B cell (primary cell): ENCODE data around the gene RGL3. TPM values are rescaled to one million over a fixed set of nuclear protein-coding genes. Genes with fewer than 3 reads are reported as not detected.

ENCODE experiments used
- ATAC-seq: fragments of 200-7000 bp; cut with Tn5 transposase; one replicate; pipeline ENCODE4 v1.10.0; 2021; ENCODE audit warnings: low read depth, mild to moderate bottlenecking, moderate number of reproducible peaks, moderate library complexity
- CTCF ChIA-PET: fragments of 350-600 bp; sonication (Branson Sonifier 250); formaldehyde crosslinking; loops from one replicate; lab custom pipeline; 2021; ENCODE audit warnings: antibody characterized with exemption, inconsistent platforms; lab: Charles Lee
- POLR2A ChIA-PET: fragments of 350-600 bp; sonication (Branson Sonifier 250); formaldehyde crosslinking; loops from one replicate; lab custom pipeline; 2021; ENCODE audit warnings: antibody characterized with exemption; lab: Charles Lee
- DNase-seq: peaks from one replicate; pipeline ENCODE4 v3.0.0; 2013
- H2AFZ ChIP-seq: 2 replicates; pipeline ENCODE4 v1.6.1; 2012; ENCODE audit warnings: mild to moderate bottlenecking, low read depth, low read length; ENCODE audit not compliant: insufficient read depth, poor library complexity, severe bottlenecking
- H3K27ac ChIP-seq, 2 donors: 1 replicate in 1 of 2; 2 replicates in 1 of 2; pipeline ENCODE4 v1.5.1; 2012 to 2013; ENCODE audit warnings: low read length in 2 of 2, mild to moderate bottlenecking in 2 of 2, moderate library complexity in 1 of 2
- H3K27me3 ChIP-seq, 4 experiments: fragments of 200-600 bp in 1 of 4; sonication (generic) in 1 of 4; replicated peaks in 1 of 4; 1 replicate in 2 of 4; 2 replicates in 2 of 4; pipeline versions ENCODE4 v1.6.1 to v1.7.0; 2013 to 2016; ENCODE audit warnings: low read length in 3 of 4, mild to moderate bottlenecking in 2 of 4, mixed read lengths in 1 of 4, moderate library complexity in 1 of 4; ENCODE audit not compliant: insufficient read depth in 4 of 4, control insufficient read depth in 3 of 4; ENCODE audit errors: control extremely low read depth in 1 of 4
- H3K36me3 ChIP-seq, 2 experiments: replicated peaks in 1 of 2; 1 replicate in 1 of 2; 2 replicates in 1 of 2; pipeline versions ENCODE4 v1.6.1 to v1.7.1; 2013; ENCODE audit warnings: low read length in 1 of 2; ENCODE audit not compliant: insufficient read depth in 2 of 2, control insufficient read depth in 1 of 2; ENCODE audit errors: control extremely low read depth in 1 of 2, extremely low read depth in 1 of 2
- H3K4me1 ChIP-seq, 2 donors: fragments of 200-600 bp in 1 of 2; sonication (generic) in 1 of 2; 1 replicate in 1 of 2; 2 replicates in 1 of 2; pipeline versions ENCODE4 v1.5.1 to v1.6.1; 2013 to 2017; ENCODE audit warnings: low read length in 2 of 2; ENCODE audit not compliant: control insufficient read depth in 2 of 2, insufficient read depth in 2 of 2
- H3K4me2 ChIP-seq: replicated peaks from 2 replicates; pipeline ENCODE3; 2012; ENCODE audit warnings: mild to moderate bottlenecking, low read depth, low read length; ENCODE audit not compliant: poor library complexity, severe bottlenecking
- H3K4me3 ChIP-seq, 5 experiments: fragments of 200-600 bp in 1 of 5; sonication (generic) in 1 of 5; 1 replicate in 3 of 5; 2 replicates in 2 of 5; pipeline versions ENCODE4 v1.5.1 to v1.7.0; 2011 to 2016; ENCODE audit warnings: low read length in 4 of 5, mild to moderate bottlenecking in 4 of 5, low read depth in 2 of 5, control low read depth in 1 of 5, moderate library complexity in 1 of 5; ENCODE audit not compliant: insufficient read depth in 1 of 5; ENCODE audit errors: control extremely low read depth in 1 of 5, extremely low read depth in 1 of 5
- H3K79me2 ChIP-seq: fragments of 200-600 bp; sonication (generic); one replicate; pipeline ENCODE4 v1.6.0; 2016; ENCODE audit warnings: low read length; ENCODE audit not compliant: control insufficient read depth, insufficient read depth
- H3K9ac ChIP-seq: fragments of 200-600 bp; sonication (generic); 2 replicates; pipeline ENCODE4 v1.6.1; 2017; ENCODE audit warnings: mild to moderate bottlenecking, low read length, moderate library complexity
- H3K9me3 ChIP-seq, 3 donors: one replicate each; pipeline versions ENCODE4 v1.6.1 to v1.7.1; 2013; ENCODE audit warnings: low read length in 2 of 3; ENCODE audit not compliant: control insufficient read depth in 2 of 3, insufficient read depth in 1 of 3; ENCODE audit errors: control extremely low read depth in 1 of 3
- H4K20me1 ChIP-seq: 2 replicates; pipeline ENCODE4 v1.6.0; 2012; ENCODE audit warnings: mild to moderate bottlenecking, low read length; ENCODE audit not compliant: insufficient read depth, control insufficient read depth, poor library complexity, severe bottlenecking
- H3K27ac Mint-ChIP-seq: one replicate; pipeline ENCODE4 v1.8.0; 2021; ENCODE audit warnings: mixed read lengths
- H3K27me3 Mint-ChIP-seq: one replicate; pipeline ENCODE4 v1.8.0; 2021; ENCODE audit warnings: mixed read lengths
- H3K4me1 Mint-ChIP-seq: one replicate; pipeline ENCODE4 v1.8.0; 2021; ENCODE audit warnings: mixed read lengths
- H3K4me3 Mint-ChIP-seq: one replicate; pipeline ENCODE4 v1.8.0; 2021; ENCODE audit warnings: mixed read lengths
- H3K9me3 Mint-ChIP-seq: one replicate; pipeline ENCODE4 v1.8.0; 2022; ENCODE audit warnings: mixed read lengths; ENCODE audit not compliant: insufficient read depth
- CTCF ChIP-seq: fragments of 200-600 bp; IDR thresholded peaks from one replicate; pipeline ENCODE4 v1.8.0; 2022; ENCODE audit warnings: antibody characterized with exemption, mild to moderate bottlenecking
- EZH2 ChIP-seq: IDR thresholded peaks from 2 replicates; pipeline ENCODE4 v1.6.1; 2012; ENCODE audit warnings: borderline replicate concordance, low read depth, mild to moderate bottlenecking, moderate library complexity, low read length; ENCODE audit not compliant: insufficient read depth, poor library complexity, severe bottlenecking
- WGBS: methylation state at CpG from one replicate; pipeline ENCODE4 v1.1.5; 2013; ENCODE audit warnings: missing lambda C conversion rate; ENCODE audit not compliant: insufficient coverage; 5-methylcytosine and 5-hydroxymethylcytosine counted together
- intact Hi-C: fragments of 100-400 bp; cut with micrococcal nuclease; formaldehyde crosslinking; loops from one replicate; pipeline ENCODE4 v1.10.0; 2022
- polyA plus RNA-seq: library from polyadenylated mRNA; depleted of rRNA; stranded (reverse); fragments of >200 nt; gene quantifications from 2 replicates; pipeline ENCODE4 v1.2.3, GENCODE V29; 2012
- total RNA-seq, 2 donors: library from RNA; stranded (reverse); fragments of 120-200 nt in 1 of 2; gene quantifications; 1 replicate in 1 of 2; 2 replicates in 1 of 2; pipeline versions ENCODE4 v1.2.3 to v1.2.4, GENCODE V29; 2013 to 2022

Gene RGL3
- total and polyA plus RNA-seq, 2 donors (not counting 1 experiment from before 2014, with no cell fraction given): 0.54 to 2.8 TPM

- no peaks in the 10 kb centered on the region for H3K27me3 ChIP-seq
- TF ChIP-seq EZH2 (no peak), CTCF (no peak)
- peaks cover 0 to 2% (median 0%) of the 10 kb centered on the region in 3 donors for H3K9me3 ChIP-seq
- H3K9ac ChIP-seq: no peak overlapping the region
- Mint-ChIP-seq H3K27me3 (no peaks in the 10 kb centered on the region), H3K9me3 (no peaks in the 10 kb centered on the region), H3K4me3 (peak overlapping the region; percentile 78), H3K27ac (peak overlapping the region; percentile 89), H3K4me1 (peaks cover 33% of the 10 kb centered on the region)
- H4K20me1 ChIP-seq: peaks cover 19% of the 10 kb centered on the region
- H3K4me2 ChIP-seq: peak overlapping the region; percentile 51
- CTCF ChIA-PET: interaction anchor here (1.0 kb wide), 1 partner anchor 57 kb away, joined by 5 read pairs; no protein-coding TSS in a partner anchor
- H3K27ac ChIP-seq: peak overlapping the region; percentile 87 to 88
- peaks cover 33% of the 10 kb centered on the region for H3K79me2 ChIP-seq
- WGBS: 2% methylated on average over 5 of the region's 9 CpGs
- H3K36me3 ChIP-seq: peaks cover 0 to 50% of the 10 kb centered on the region in 2 experiments
- POLR2A ChIA-PET: interaction anchor here (0.7 kb wide), 1 partner anchor 178 kb away, joined by 3 read pairs; no protein-coding TSS in a partner anchor
- DNase-seq (peak; percentile 90), ATAC-seq (peak; percentile 11)
- H3K4me3 ChIP-seq: no peak overlapping the region
- no peak overlapping the region for H2AFZ ChIP-seq
- H3K4me1 ChIP-seq: peaks cover 27 to 40% of the 10 kb centered on the region in 2 donors
- intact Hi-C loops: loop anchor here (5.0 kb wide), 1 partner anchor 144 kb away; no protein-coding TSS in a partner anchor
Measured at GRCh38 chr19:11437955-11438354, 18.8 kb upstream of the RGL3 start.

GRCh38 chr19:11435833-11436313 is 16.8 kb upstream of the RGL3 start:
- Mint-ChIP-seq H3K27me3 (no peaks in the 10 kb centered on the region), H3K4me1 (peaks cover 30% of the 10 kb centered on the region), H3K4me3 (peak overlapping the region; percentile 96), H3K9me3 (no peaks in the 10 kb centered on the region), H3K27ac (peak overlapping the region; percentile 88)
- peak overlapping the region; percentile 99 for H2AFZ ChIP-seq
- peak overlapping the region; percentile 97 for H3K4me2 ChIP-seq
- ATAC-seq (no peak), DNase-seq (no peak)
- peak overlapping the region; percentile 70 to 92 for H3K27ac ChIP-seq
- peaks cover 0 to 2% (median 0%) of the 10 kb centered on the region in 3 donors for H3K9me3 ChIP-seq
- H3K4me1 ChIP-seq: peaks cover 27 to 40% of the 10 kb centered on the region in 2 donors
- ChIA-PET CTCF (interaction anchor here (0.6 to 1.4 kb wide), 12 partner anchors 8 to 142 kb away, joined by 3 to 17 read pairs (median 4); partner anchors contain the start of gene SWSAP1), POLR2A (interaction anchor here (0.6 to 1.4 kb wide), 6 partner anchors 13 to 463 kb away, joined by 3 to 15 read pairs (median 5); partner anchors contain the start of gene SWSAP1)
- H4K20me1 ChIP-seq: peaks cover 2% of the 10 kb centered on the region
- intact Hi-C loops: loop anchor here (1.0 to 5.0 kb wide), 7 partner anchors 14 to 146 kb away; partner anchors contain the start of genes CCDC159, SWSAP1, TMEM205 and ZNF653
- H3K4me3 ChIP-seq: peak overlapping the region; percentile 76 to 95 (median 80)
- H3K27me3 ChIP-seq: no peaks in the 10 kb centered on the region
- 4% methylated on average over 17 of the region's 21 CpGs for WGBS
- peak overlapping the region; percentile 95 for H3K9ac ChIP-seq
- peaks cover 33% of the 10 kb centered on the region for H3K79me2 ChIP-seq
- H3K36me3 ChIP-seq: peaks cover 0 to 30% of the 10 kb centered on the region in 2 experiments
- TF ChIP-seq EZH2 (no peak), CTCF (no peak)
